GM23338 (cell line): ENCODE measurements around the gene GUCY1A2. TPM values are rescaled to one million over a fixed set of nuclear protein-coding genes. Genes with fewer than 3 reads are reported as not detected.
A peak's percentile ranks its signal among the peaks of the same experiment; 100 is the strongest.

Source experiments
- ATAC-seq: fragments of 200-7000 bp; cut with Tn5 transposase; 3 replicates; pipeline ENCODE4 v1.9.1; 2020
- DNase-seq: peaks from one replicate; pipeline ENCODE4 v3.0.0-alpha.2; 2015; ENCODE audit warnings: low spot score
- H2AFZ ChIP-seq: fragments of 200-600 bp; sonication (generic); 2 replicates; pipeline ENCODE4 v1.8.0; 2016; ENCODE audit warnings: antibody characterized with exemption, mild to moderate bottlenecking, moderate library complexity
- H3F3A ChIP-seq: fragments of 200-600 bp; sonication (generic); replicated peaks from 2 replicates; pipeline ENCODE4 v1.8.0; 2017; ENCODE audit warnings: antibody characterized with exemption, mixed run types, low read depth
- H3K27ac ChIP-seq: fragments of 200-600 bp; sonication (generic); 2 replicates; pipeline ENCODE4 v1.6.1; 2016; ENCODE audit warnings: low read depth
- H3K27me3 ChIP-seq: fragments of 200-600 bp; sonication (generic); 2 replicates; pipeline ENCODE4 v1.8.0; 2016; ENCODE audit warnings: mild to moderate bottlenecking, mixed run types, moderate library complexity; ENCODE audit not compliant: insufficient read depth
- H3K36me3 ChIP-seq: fragments of 200-600 bp; sonication (generic); 2 replicates; pipeline ENCODE4 v1.8.0; 2016; ENCODE audit warnings: mild to moderate bottlenecking; ENCODE audit not compliant: insufficient read depth
- H3K4me1 ChIP-seq: fragments of 200-600 bp; sonication (generic); 2 replicates; pipeline ENCODE4 v1.8.0; 2016; ENCODE audit warnings: mild to moderate bottlenecking, moderate library complexity; ENCODE audit not compliant: insufficient read depth
- H3K4me2 ChIP-seq: fragments of 200-600 bp; sonication (generic); 2 replicates; pipeline ENCODE4 v1.7.1; 2017; ENCODE audit warnings: mixed run types
- H3K4me3 ChIP-seq: fragments of 200-600 bp; sonication (generic); 2 replicates; pipeline ENCODE4 v1.6.1; 2016; ENCODE audit warnings: mixed run types
- H3K79me2 ChIP-seq: fragments of 200-600 bp; sonication (generic); replicated peaks from 2 replicates; pipeline ENCODE4 v1.8.0; 2017; ENCODE audit warnings: mild to moderate bottlenecking; ENCODE audit not compliant: insufficient read depth
- H3K9me2 ChIP-seq: fragments of 200-600 bp; sonication (generic); 2 replicates; pipeline ENCODE4 v1.8.0; 2017; ENCODE audit not compliant: insufficient read depth
- H4K20me1 ChIP-seq: fragments of 200-600 bp; sonication (generic); replicated peaks from 2 replicates; pipeline ENCODE4 v1.8.0; 2017; ENCODE audit warnings: mild to moderate bottlenecking; ENCODE audit not compliant: insufficient read depth
- H3K27ac Mint-ChIP-seq: 2 replicates; pipeline ENCODE4 v1.8.0; 2020; ENCODE audit warnings: inconsistent platforms, mild to moderate bottlenecking, moderate library complexity, mixed read lengths
- H3K27me3 Mint-ChIP-seq: 3 replicates; pipeline ENCODE4 v1.8.0; 2022; ENCODE audit warnings: low read depth, mild to moderate bottlenecking, moderate library complexity, mixed read lengths, inconsistent platforms; ENCODE audit not compliant: insufficient read depth, poor library complexity
- H3K36me3 Mint-ChIP-seq: 3 replicates; pipeline ENCODE4 v1.8.0; 2021; ENCODE audit warnings: low read depth, mild to moderate bottlenecking, inconsistent platforms, moderate library complexity, mixed read lengths
- H3K4me1 Mint-ChIP-seq: 3 replicates; pipeline ENCODE4 v1.8.0; 2020; ENCODE audit warnings: mild to moderate bottlenecking, inconsistent platforms, mixed read lengths
- H3K4me3 Mint-ChIP-seq: 3 replicates; pipeline ENCODE4 v1.8.0; 2021; ENCODE audit warnings: moderate library complexity, mild to moderate bottlenecking, inconsistent platforms, mixed read lengths
- H3K9me3 Mint-ChIP-seq: 3 replicates; pipeline ENCODE4 v1.8.0; 2020; ENCODE audit warnings: moderate library complexity, mild to moderate bottlenecking, inconsistent platforms, mixed read lengths
- CREB1 ChIP-seq: fragments of 250-450 bp; sonication (Bioruptor Pico); IDR thresholded peaks from 2 replicates; pipeline ENCODE4 v1.5.0; 2020; ENCODE audit warnings: low read depth, mild to moderate bottlenecking, moderate library complexity
- EZH2 ChIP-seq: fragments of 200-600 bp; sonication (generic); IDR thresholded peaks from one replicate; pipeline ENCODE4 v1.8.0; 2017; ENCODE audit warnings: antibody characterized with exemption, mild to moderate bottlenecking, low read depth; ENCODE audit not compliant: unreplicated experiment
- EZH2phosphoT487 ChIP-seq: fragments of 200-600 bp; sonication (generic); IDR thresholded peaks from one replicate; pipeline ENCODE4 v1.8.1; 2018; ENCODE audit warnings: antibody characterized with exemption; ENCODE audit not compliant: unreplicated experiment
- JUNB ChIP-seq: IDR thresholded peaks from one replicate; pipeline ENCODE4 v1.6.1; 2016; ENCODE audit warnings: antibody characterized with exemption; ENCODE audit not compliant: unreplicated experiment
- NANOG ChIP-seq: IDR thresholded peaks from 2 replicates; pipeline ENCODE4 v1.6.1; 2016; ENCODE audit warnings: antibody characterized with exemption, borderline replicate concordance
- POLR2AphosphoS5 ChIP-seq: IDR thresholded peaks from 2 replicates; pipeline ENCODE4 v1.6.1; 2016; ENCODE audit warnings: antibody characterized with exemption, low read depth
- STAT1 ChIP-seq: IDR thresholded peaks from one replicate; pipeline ENCODE4 v1.6.1; 2016; ENCODE audit warnings: antibody characterized with exemption; ENCODE audit not compliant: unreplicated experiment
- ZNF114 ChIP-seq: fragments of 250-450 bp; sonication (Bioruptor Pico); IDR thresholded peaks from 2 replicates; pipeline ENCODE4 v1.5.0; 2020; ENCODE audit warnings: mild to moderate bottlenecking, moderate library complexity
- ZNF331 ChIP-seq: fragments of 250-450 bp; sonication (Bioruptor Pico); IDR thresholded peaks from 2 replicates; pipeline ENCODE4 v1.5.0; 2020; ENCODE audit warnings: low read depth, mild to moderate bottlenecking, moderate library complexity
- polyA plus RNA-seq: library from polyadenylated mRNA; unstranded; fragments of >200 nt; fragmentation: Nextera tagmentation; extraction: Ambion mirVana; gene quantifications from 2 replicates; pipeline ENCODE4 v1.2.1, GENCODE V29; 2016
- total RNA-seq: library from RNA; depleted of rRNA; stranded (reverse); fragments of >200 nt; shearing (Covaris generic); gene quantifications from 2 replicates; pipeline ENCODE4 v1.2.3, GENCODE V29; 2014
- TF ChIP-seq, protein P1 (sequence below), 2 experiments: fragments of 200-600 bp in 1 of 2; sonication (generic) in 1 of 2; conservative IDR thresholded peaks; 2 replicates each; pipeline versions ENCODE4 v1.5.1 to v1.6.1; 2016 to 2017; ENCODE audit warnings: antibody characterized with exemption in 2 of 2, low read depth in 2 of 2, mild to moderate bottlenecking in 2 of 2, moderate library complexity in 1 of 2
- TF ChIP-seq, protein P2 (sequence below): fragments of 250-450 bp; sonication (Bioruptor Pico); IDR thresholded peaks from 2 replicates; pipeline ENCODE4 v1.5.0; 2020; ENCODE audit warnings: mild to moderate bottlenecking, moderate library complexity
- TF ChIP-seq, protein P3 (sequence below): IDR thresholded peaks from 2 replicates; pipeline ENCODE4 v1.6.1; 2016; ENCODE audit warnings: antibody characterized with exemption
- TF ChIP-seq, protein P4 (sequence below): IDR thresholded peaks from one replicate; pipeline ENCODE4 v1.6.1; 2018; ENCODE audit warnings: antibody characterized with exemption; ENCODE audit not compliant: unreplicated experiment

Gene GUCY1A2
- total and polyA plus RNA-seq, 2 experiments from 2014 or later = 0.36 to 1.4 TPM

DNA sequence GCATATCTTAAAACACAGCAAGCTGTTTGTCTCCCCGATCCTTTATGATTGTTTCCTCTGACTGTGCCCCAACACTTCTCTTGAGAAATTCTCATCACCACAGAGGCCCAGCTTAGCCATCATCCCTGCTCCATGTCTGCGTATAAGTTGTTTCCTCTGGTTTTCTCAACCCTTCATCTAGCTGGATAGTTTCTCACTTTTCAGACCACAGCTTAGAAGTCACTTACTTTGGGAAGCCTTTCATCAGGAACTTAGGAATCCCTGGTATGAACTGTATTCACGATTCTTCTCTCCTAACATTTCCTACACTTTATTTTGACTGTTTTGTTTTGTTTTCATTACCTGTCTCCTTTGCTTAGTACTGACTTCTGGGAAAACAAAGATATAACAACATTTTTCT is 295.2 kb downstream of the GUCY1A2 start:
- no peaks in the 10 kb centered on the region; the same call in 1 of the 2 replicates for H3K4me1 ChIP-seq
- H3K36me3 Mint-ChIP-seq = no peaks in the 10 kb centered on the region
- H3K36me3 ChIP-seq = no peaks in the 10 kb centered on the region
- H3K9me2 ChIP-seq = no peaks in the 10 kb centered on the region
- H3K27ac ChIP-seq = no peak overlapping the region
- no peaks in the 10 kb centered on the region for H3K79me2 ChIP-seq
- no peak overlapping the region for H3K4me3 Mint-ChIP-seq
- peak; percentile 11 for DNase-seq
- no peak for ATAC-seq
- TF ChIP-seq NANOG = no peak
- no peak for TF ChIP-seq ZNF114 (CRISPR knock-in tag)
- TF ChIP-seq, protein P1, sequence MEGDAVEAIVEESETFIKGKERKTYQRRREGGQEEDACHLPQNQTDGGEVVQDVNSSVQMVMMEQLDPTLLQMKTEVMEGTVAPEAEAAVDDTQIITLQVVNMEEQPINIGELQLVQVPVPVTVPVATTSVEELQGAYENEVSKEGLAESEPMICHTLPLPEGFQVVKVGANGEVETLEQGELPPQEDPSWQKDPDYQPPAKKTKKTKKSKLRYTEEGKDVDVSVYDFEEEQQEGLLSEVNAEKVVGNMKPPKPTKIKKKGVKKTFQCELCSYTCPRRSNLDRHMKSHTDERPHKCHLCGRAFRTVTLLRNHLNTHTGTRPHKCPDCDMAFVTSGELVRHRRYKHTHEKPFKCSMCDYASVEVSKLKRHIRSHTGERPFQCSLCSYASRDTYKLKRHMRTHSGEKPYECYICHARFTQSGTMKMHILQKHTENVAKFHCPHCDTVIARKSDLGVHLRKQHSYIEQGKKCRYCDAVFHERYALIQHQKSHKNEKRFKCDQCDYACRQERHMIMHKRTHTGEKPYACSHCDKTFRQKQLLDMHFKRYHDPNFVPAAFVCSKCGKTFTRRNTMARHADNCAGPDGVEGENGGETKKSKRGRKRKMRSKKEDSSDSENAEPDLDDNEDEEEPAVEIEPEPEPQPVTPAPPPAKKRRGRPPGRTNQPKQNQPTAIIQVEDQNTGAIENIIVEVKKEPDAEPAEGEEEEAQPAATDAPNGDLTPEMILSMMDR (conservative IDR thresholded peaks at IDR 0.05; ENCODE audit: low read depth in 2 of 2) = no peak
- TF ChIP-seq CREB1 (CRISPR knock-in tag) = no peak
- TF ChIP-seq STAT1 = no peak
- no peak for TF ChIP-seq EZH2phosphoT487
- TF ChIP-seq POLR2AphosphoS5 = no peak
- TF ChIP-seq, protein P2, sequence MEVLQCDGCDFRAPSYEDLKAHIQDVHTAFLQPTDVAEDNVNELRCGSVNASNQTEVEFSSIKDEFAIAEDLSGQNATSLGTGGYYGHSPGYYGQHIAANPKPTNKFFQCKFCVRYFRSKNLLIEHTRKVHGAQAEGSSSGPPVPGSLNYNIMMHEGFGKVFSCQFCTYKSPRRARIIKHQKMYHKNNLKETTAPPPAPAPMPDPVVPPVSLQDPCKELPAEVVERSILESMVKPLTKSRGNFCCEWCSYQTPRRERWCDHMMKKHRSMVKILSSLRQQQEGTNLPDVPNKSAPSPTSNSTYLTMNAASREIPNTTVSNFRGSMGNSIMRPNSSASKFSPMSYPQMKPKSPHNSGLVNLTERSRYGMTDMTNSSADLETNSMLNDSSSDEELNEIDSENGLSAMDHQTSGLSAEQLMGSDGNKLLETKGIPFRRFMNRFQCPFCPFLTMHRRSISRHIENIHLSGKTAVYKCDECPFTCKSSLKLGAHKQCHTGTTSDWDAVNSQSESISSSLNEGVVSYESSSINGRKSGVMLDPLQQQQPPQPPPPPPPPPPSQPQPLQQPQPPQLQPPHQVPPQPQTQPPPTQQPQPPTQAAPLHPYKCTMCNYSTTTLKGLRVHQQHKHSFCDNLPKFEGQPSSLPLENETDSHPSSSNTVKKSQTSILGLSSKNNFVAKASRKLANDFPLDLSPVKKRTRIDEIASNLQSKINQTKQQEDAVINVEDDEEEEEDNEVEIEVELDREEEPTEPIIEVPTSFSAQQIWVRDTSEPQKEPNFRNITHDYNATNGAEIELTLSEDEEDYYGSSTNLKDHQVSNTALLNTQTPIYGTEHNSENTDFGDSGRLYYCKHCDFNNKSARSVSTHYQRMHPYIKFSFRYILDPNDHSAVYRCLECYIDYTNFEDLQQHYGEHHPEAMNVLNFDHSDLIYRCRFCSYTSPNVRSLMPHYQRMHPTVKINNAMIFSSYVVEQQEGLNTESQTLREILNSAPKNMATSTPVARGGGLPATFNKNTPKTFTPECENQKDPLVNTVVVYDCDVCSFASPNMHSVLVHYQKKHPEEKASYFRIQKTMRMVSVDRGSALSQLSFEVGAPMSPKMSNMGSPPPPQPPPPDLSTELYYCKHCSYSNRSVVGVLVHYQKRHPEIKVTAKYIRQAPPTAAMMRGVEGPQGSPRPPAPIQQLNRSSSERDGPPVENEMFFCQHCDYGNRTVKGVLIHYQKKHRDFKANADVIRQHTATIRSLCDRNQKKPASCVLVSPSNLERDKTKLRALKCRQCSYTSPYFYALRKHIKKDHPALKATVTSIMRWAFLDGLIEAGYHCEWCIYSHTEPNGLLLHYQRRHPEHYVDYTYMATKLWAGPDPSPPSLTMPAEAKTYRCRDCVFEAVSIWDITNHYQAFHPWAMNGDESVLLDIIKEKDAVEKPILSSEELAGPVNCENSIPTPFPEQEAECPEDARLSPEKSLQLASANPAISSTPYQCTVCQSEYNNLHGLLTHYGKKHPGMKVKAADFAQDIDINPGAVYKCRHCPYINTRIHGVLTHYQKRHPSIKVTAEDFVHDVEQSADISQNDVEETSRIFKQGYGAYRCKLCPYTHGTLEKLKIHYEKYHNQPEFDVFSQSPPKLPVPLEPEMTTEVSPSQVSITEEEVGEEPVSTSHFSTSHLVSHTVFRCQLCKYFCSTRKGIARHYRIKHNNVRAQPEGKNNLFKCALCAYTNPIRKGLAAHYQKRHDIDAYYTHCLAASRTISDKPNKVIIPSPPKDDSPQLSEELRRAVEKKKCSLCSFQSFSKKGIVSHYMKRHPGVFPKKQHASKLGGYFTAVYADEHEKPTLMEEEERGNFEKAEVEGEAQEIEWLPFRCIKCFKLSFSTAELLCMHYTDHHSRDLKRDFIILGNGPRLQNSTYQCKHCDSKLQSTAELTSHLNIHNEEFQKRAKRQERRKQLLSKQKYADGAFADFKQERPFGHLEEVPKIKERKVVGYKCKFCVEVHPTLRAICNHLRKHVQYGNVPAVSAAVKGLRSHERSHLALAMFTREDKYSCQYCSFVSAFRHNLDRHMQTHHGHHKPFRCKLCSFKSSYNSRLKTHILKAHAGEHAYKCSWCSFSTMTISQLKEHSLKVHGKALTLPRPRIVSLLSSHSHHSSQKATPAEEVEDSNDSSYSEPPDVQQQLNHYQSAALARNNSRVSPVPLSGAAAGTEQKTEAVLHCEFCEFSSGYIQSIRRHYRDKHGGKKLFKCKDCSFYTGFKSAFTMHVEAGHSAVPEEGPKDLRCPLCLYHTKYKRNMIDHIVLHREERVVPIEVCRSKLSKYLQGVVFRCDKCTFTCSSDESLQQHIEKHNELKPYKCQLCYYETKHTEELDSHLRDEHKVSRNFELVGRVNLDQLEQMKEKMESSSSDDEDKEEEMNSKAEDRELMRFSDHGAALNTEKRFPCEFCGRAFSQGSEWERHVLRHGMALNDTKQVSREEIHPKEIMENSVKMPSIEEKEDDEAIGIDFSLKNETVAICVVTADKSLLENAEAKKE (CRISPR knock-in tag) = no peak
- TF ChIP-seq, protein P3, sequence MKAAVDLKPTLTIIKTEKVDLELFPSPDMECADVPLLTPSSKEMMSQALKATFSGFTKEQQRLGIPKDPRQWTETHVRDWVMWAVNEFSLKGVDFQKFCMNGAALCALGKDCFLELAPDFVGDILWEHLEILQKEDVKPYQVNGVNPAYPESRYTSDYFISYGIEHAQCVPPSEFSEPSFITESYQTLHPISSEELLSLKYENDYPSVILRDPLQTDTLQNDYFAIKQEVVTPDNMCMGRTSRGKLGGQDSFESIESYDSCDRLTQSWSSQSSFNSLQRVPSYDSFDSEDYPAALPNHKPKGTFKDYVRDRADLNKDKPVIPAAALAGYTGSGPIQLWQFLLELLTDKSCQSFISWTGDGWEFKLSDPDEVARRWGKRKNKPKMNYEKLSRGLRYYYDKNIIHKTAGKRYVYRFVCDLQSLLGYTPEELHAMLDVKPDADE = no peak
- TF ChIP-seq, protein P4, sequence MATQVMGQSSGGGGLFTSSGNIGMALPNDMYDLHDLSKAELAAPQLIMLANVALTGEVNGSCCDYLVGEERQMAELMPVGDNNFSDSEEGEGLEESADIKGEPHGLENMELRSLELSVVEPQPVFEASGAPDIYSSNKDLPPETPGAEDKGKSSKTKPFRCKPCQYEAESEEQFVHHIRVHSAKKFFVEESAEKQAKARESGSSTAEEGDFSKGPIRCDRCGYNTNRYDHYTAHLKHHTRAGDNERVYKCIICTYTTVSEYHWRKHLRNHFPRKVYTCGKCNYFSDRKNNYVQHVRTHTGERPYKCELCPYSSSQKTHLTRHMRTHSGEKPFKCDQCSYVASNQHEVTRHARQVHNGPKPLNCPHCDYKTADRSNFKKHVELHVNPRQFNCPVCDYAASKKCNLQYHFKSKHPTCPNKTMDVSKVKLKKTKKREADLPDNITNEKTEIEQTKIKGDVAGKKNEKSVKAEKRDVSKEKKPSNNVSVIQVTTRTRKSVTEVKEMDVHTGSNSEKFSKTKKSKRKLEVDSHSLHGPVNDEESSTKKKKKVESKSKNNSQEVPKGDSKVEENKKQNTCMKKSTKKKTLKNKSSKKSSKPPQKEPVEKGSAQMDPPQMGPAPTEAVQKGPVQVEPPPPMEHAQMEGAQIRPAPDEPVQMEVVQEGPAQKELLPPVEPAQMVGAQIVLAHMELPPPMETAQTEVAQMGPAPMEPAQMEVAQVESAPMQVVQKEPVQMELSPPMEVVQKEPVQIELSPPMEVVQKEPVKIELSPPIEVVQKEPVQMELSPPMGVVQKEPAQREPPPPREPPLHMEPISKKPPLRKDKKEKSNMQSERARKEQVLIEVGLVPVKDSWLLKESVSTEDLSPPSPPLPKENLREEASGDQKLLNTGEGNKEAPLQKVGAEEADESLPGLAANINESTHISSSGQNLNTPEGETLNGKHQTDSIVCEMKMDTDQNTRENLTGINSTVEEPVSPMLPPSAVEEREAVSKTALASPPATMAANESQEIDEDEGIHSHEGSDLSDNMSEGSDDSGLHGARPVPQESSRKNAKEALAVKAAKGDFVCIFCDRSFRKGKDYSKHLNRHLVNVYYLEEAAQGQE = no peak
- no peak for TF ChIP-seq EZH2
- no peak for TF ChIP-seq ZNF331
- no peak for TF ChIP-seq JUNB
- no peaks in the 10 kb centered on the region for H3K27me3 ChIP-seq
- no peaks in the 10 kb centered on the region for H3F3A ChIP-seq
- H3K4me2 ChIP-seq = no peak overlapping the region
- H3K27me3 Mint-ChIP-seq = peaks cover 4% of the 10 kb centered on the region
- no peak overlapping the region; the same call in 1 of the 2 replicates for H3K27ac Mint-ChIP-seq
- peaks cover 11% of the 10 kb centered on the region; the same call in 2 of the 3 replicates for H3K4me1 Mint-ChIP-seq
- no peak overlapping the region for H3K4me3 ChIP-seq
- H4K20me1 ChIP-seq = no peaks in the 10 kb centered on the region
- no peak overlapping the region for H2AFZ ChIP-seq
- no peaks in the 10 kb centered on the region for H3K9me3 Mint-ChIP-seq
